Skeletal muscle tissue (tissue), 4 donors: ENCODE measurements around the gene FOXO1. TPM values are rescaled to one million over a fixed set of nuclear protein-coding genes. Genes with fewer than 3 reads are reported as not detected.
A peak's percentile ranks its signal among the peaks of the same experiment; 100 is the strongest.

Source experiments
- H3K27ac ChIP-seq: one replicate; pipeline ENCODE4 v1.7.0; 2013; ENCODE audit warnings: mild to moderate bottlenecking, low read depth, low read length, inconsistent platforms
- H3K27me3 ChIP-seq, 3 donors: one replicate each; pipeline ENCODE4 v1.7.0; 2013; ENCODE audit warnings: low read length in 3 of 3; ENCODE audit not compliant: control insufficient read depth in 3 of 3, insufficient read depth in 3 of 3
- H3K36me3 ChIP-seq, 3 donors: one replicate each; pipeline ENCODE4 v1.7.0; 2013; ENCODE audit warnings: low read length in 3 of 3; ENCODE audit not compliant: control insufficient read depth in 3 of 3, insufficient read depth in 3 of 3
- H3K4me1 ChIP-seq, 3 donors: one replicate each; pipeline ENCODE4 v1.7.0; 2013; ENCODE audit warnings: low read length in 3 of 3, mild to moderate bottlenecking in 3 of 3; ENCODE audit not compliant: control insufficient read depth in 3 of 3, insufficient read depth in 3 of 3
- H3K4me3 ChIP-seq, 3 donors: one replicate each; pipeline ENCODE4 v1.7.0; 2013; ENCODE audit warnings: low read length in 3 of 3
- H3K9ac ChIP-seq, 3 donors: one replicate each; pipeline ENCODE4 v1.7.0; 2013; ENCODE audit warnings: low read length in 3 of 3, mild to moderate bottlenecking in 3 of 3, moderate library complexity in 2 of 3, low read depth in 1 of 3
- H3K9me3 ChIP-seq, 3 donors: one replicate each; pipeline ENCODE4 v1.7.0; 2013; ENCODE audit warnings: low read length in 3 of 3; ENCODE audit not compliant: control insufficient read depth in 3 of 3
- total RNA-seq: library from RNA; depleted of rRNA; stranded (reverse); fragments of >200 nt; gene quantifications from one replicate; pipeline ENCODE4 v1.2.3, GENCODE V29; 2014
- donor health status: Osteomylitis.

FOXO1 gene
- total RNA-seq, 1 donor from 2014 or later: 15.1 TPM

DNA sequence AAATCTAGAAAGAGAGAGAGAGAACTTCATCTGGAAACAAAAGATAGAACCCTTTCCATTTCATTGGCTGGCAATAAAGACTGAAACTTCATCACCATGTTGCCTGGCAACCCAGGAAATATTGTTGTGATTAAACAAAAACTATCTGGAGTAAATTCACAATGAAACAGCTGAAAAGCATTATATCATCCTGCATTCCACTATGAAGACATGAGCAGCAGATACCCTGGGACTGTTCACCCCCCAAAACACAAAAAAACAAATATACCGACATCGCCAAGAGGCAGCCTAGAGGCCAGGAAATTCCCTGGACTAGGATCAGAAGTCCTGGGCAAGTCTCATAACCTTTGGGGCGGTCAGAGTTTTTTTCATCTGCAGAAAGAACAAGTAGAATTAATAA lies 158.3 kb downstream of the FOXO1 start:
- H3K9ac ChIP-seq: no peak overlapping the region
- H3K27ac ChIP-seq: peak overlapping the region; percentile 54
- H3K4me3 ChIP-seq: peak overlapping the region in 2 of 3 donors; percentile 45 to 51

DNA sequence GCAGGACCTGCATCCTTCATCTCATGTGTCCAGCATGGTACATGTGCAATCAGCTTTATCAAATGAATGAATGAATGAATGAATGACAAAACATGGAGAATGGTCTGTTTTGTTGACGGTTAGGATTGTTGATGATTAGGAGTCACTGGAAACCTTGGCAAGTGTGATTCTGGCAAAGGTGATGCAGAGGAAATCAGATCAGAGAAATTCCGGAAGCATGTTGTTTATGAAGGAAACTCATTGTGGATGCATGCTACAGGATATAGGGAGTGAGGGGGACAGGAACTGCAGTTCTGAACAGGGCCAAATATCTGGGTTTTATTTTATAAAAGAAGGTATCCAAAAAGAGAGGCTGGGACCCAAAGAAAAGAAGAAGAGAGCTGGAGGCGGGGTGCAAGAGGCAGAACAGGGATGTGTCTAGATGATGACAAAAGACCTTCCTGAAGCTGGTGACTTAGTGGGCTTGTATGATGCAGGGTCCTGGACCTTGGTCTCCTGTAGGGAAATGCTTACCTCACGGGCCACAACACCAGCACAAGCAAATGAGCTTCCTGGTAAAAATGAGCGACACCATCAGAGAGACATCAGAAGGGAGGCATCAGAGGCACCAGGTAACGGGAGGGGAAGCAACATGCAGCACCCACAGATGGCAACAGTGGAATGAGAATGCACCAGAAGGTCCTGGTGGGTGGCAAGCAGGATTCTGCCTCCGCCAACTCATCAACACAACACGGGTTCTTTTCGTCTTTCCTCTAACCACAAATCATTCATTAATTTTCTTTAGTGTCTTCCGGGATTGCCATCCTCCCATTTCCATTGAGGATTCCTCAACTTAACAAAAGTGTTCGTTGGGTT lies 159.6 kb downstream of the FOXO1 start:
- no peaks in the 10 kb centered on the region for H3K9me3 ChIP-seq
- H3K27me3 ChIP-seq: no peaks in the 10 kb centered on the region
- H3K36me3 ChIP-seq: no peaks in the 10 kb centered on the region
- no peak overlapping the region for H3K4me3 ChIP-seq
- H3K9ac ChIP-seq: no peak overlapping the region
- H3K4me1 ChIP-seq: peaks cover 8 to 13% (median 11%) of the 10 kb centered on the region in 3 donors
- no peak overlapping the region for H3K27ac ChIP-seq

More for the DNA sequence above, 158.3 kb downstream of the FOXO1 start:
- Histone ChIP-seq H3K9me3 (no peaks in the 10 kb centered on the region), H3K4me1 (peaks cover 8 to 11% (median 10%) of the 10 kb centered on the region in 3 donors), H3K36me3 (no peaks in the 10 kb centered on the region), H3K27me3 (no peaks in the 10 kb centered on the region)

Other genes with a start within 250 kb of the FOXO1 start
- 22.4 TPM for gene MRPS31, start 104.5 kb upstream of the FOXO1 start, total RNA-seq
- gene SLC25A15, start 123.0 kb upstream of the FOXO1 start, total RNA-seq: 14.6 TPM